SU-DHL-6 (cell line): ENCODE results near the gene NOS1AP.

Source experiments
- H2AFZ ChIP-seq: fragments of 200-600 bp; sonication (generic); 2 replicates; pipeline ENCODE4 v1.6.1; 2014; ENCODE audit warnings: low read depth, mild to moderate bottlenecking, moderate library complexity, mixed read lengths, antibody characterized with exemption, low read length; ENCODE audit not compliant: severe bottlenecking
- H3F3A ChIP-seq: fragments of 200-600 bp; shearing (Covaris generic); 2 replicates; pipeline ENCODE4 v1.6.0; 2016; ENCODE audit warnings: antibody characterized with exemption, mild to moderate bottlenecking; ENCODE audit not compliant: insufficient read depth
- H3K27ac ChIP-seq: fragments of 200-600 bp; sonication (generic); 2 replicates; pipeline ENCODE4 v1.5.1; 2016; ENCODE audit warnings: low read depth, mild to moderate bottlenecking, low read length, moderate library complexity, mixed read lengths
- H3K27me3 ChIP-seq: fragments of 200-600 bp; sonication (generic), shearing (Covaris generic); 2 replicates; pipeline ENCODE4 v1.6.0; 2014; ENCODE audit warnings: mild to moderate bottlenecking, low read length
- H3K36me3 ChIP-seq: fragments of 200-600 bp; sonication (generic); 2 replicates; pipeline ENCODE4 v1.6.1; 2014; ENCODE audit warnings: mild to moderate bottlenecking, low read length, mixed read lengths
- H3K4me2 ChIP-seq: fragments of 300-600, 200-600 bp; shearing (Covaris generic), sonication (generic); 2 replicates; pipeline ENCODE4 v1.6.0; 2014; ENCODE audit warnings: low read length, low read depth, mild to moderate bottlenecking; ENCODE audit not compliant: poor library complexity, severe bottlenecking
- H3K4me3 ChIP-seq: fragments of 200-600 bp; sonication (generic); 2 replicates; pipeline ENCODE4 v1.5.1; 2014; ENCODE audit warnings: antibody characterized with exemption, low read length, mild to moderate bottlenecking, mixed read lengths; ENCODE audit not compliant: insufficient read depth, poor library complexity, severe bottlenecking
- H3K79me2 ChIP-seq: fragments of 200-600 bp; sonication (generic); 2 replicates; pipeline ENCODE4 v1.6.1; 2014; ENCODE audit warnings: mild to moderate bottlenecking, low read length, moderate library complexity; ENCODE audit not compliant: insufficient read depth
- H3K9ac ChIP-seq: fragments of 200-600 bp; sonication (generic); 2 replicates; pipeline ENCODE4 v1.7.0; 2014; ENCODE audit warnings: mild to moderate bottlenecking, low read length
- H3K9me2 ChIP-seq: fragments of 200-600 bp; sonication (generic); replicated peaks from 2 replicates; pipeline ENCODE4 v1.6.1; 2014; ENCODE audit warnings: low read length; ENCODE audit not compliant: insufficient read depth
- H3K9me3 ChIP-seq: fragments of 200-600 bp; sonication (generic); 2 replicates; pipeline ENCODE4 v1.6.1; 2014; ENCODE audit warnings: low read length, mixed read lengths; ENCODE audit not compliant: insufficient read depth
- H4K20me1 ChIP-seq: fragments of 200-600 bp; sonication (generic); 2 replicates; pipeline ENCODE4 v1.6.1; 2014; ENCODE audit warnings: low read depth, mild to moderate bottlenecking, antibody characterized with exemption, low read length, moderate library complexity, mixed read lengths
- EZH2phosphoT487 ChIP-seq: fragments of 200-600 bp; sonication (generic), shearing (Covaris generic); conservative IDR thresholded peaks from 2 replicates; pipeline ENCODE4 v1.6.1; 2018; ENCODE audit warnings: mild to moderate bottlenecking, antibody characterized with exemption, low read length, moderate library complexity, mixed read lengths
- TF ChIP-seq, protein P1 (sequence below): fragments of 200-600 bp; sonication (generic); IDR thresholded peaks from one replicate; pipeline ENCODE4 v1.5.1; 2017; ENCODE audit warnings: antibody characterized with exemption, mild to moderate bottlenecking, low read length, moderate library complexity; ENCODE audit not compliant: insufficient read depth, poor library complexity, severe bottlenecking

NOS1AP gene

DNA sequence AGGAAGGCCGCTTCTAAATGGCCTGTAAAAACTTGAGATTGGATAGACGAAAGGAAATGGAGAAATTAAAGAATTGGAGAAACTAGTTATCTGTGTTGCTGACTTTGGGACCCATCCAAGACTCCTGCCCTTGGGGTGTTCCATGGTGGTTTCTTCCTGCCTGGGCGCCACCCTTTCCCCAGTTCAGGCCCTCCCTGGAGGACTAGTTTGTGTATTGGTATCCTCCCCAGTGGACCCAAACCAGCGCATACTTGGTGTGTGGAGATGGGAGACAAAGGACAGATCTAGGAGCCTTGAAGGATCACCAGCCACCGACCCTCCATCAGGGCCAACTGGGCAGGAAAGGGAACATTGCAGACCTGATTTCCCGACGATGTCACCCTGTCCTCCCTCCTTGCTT lies 300.1 kb downstream of the NOS1AP start:
- H3K9ac ChIP-seq: no peak overlapping the region
- no peaks in the 10 kb centered on the region for H3K36me3 ChIP-seq
- no peaks in the 10 kb centered on the region for H3F3A ChIP-seq
- H3K27ac ChIP-seq: no peak overlapping the region
- no peak overlapping the region for H3K4me2 ChIP-seq
- H3K79me2 ChIP-seq: no peaks in the 10 kb centered on the region
- H4K20me1 ChIP-seq: no peaks in the 10 kb centered on the region
- no peaks in the 10 kb centered on the region for H3K27me3 ChIP-seq
- no peak overlapping the region for H2AFZ ChIP-seq
- no peak overlapping the region for H3K4me3 ChIP-seq
- H3K9me2 ChIP-seq: no peaks in the 10 kb centered on the region
- no peaks in the 10 kb centered on the region for H3K9me3 ChIP-seq
- no peak for TF ChIP-seq EZH2phosphoT487
- TF ChIP-seq, protein P1, sequence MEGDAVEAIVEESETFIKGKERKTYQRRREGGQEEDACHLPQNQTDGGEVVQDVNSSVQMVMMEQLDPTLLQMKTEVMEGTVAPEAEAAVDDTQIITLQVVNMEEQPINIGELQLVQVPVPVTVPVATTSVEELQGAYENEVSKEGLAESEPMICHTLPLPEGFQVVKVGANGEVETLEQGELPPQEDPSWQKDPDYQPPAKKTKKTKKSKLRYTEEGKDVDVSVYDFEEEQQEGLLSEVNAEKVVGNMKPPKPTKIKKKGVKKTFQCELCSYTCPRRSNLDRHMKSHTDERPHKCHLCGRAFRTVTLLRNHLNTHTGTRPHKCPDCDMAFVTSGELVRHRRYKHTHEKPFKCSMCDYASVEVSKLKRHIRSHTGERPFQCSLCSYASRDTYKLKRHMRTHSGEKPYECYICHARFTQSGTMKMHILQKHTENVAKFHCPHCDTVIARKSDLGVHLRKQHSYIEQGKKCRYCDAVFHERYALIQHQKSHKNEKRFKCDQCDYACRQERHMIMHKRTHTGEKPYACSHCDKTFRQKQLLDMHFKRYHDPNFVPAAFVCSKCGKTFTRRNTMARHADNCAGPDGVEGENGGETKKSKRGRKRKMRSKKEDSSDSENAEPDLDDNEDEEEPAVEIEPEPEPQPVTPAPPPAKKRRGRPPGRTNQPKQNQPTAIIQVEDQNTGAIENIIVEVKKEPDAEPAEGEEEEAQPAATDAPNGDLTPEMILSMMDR: no peak

DNA sequence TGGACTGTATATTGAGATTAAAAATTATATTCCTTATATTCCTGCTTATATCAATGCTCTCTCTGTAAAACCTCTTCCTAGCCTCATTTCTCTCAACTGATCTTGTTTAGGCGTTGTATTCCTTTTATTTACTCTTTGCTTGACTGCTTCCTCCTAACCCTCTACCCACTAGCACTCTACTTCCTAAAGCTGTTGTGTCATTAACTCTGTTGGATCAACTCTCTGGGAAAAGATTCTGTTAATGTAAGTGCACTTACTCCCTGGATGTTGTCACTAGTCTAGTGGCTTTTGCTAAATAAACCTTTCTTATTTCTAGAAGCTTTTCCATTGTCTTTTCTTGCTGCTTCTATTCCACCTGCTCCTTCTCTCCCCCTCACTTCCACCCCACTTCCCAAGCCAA lies 300.7 kb downstream of the NOS1AP start:
- Histone ChIP-seq H4K20me1 (no peaks in the 10 kb centered on the region), H3K36me3 (no peaks in the 10 kb centered on the region), H3K4me3 (no peak overlapping the region), H3K9me3 (no peaks in the 10 kb centered on the region), H3K79me2 (no peaks in the 10 kb centered on the region), H3K9ac (no peak overlapping the region), H3K27me3 (no peaks in the 10 kb centered on the region), H2AFZ (no peak overlapping the region), H3F3A (no peaks in the 10 kb centered on the region), H3K9me2 (no peaks in the 10 kb centered on the region), H3K27ac (no peak overlapping the region), H3K4me2 (no peak overlapping the region)
- TF ChIP-seq EZH2phosphoT487: no peak
- TF ChIP-seq, protein P1: no peak

DNA sequence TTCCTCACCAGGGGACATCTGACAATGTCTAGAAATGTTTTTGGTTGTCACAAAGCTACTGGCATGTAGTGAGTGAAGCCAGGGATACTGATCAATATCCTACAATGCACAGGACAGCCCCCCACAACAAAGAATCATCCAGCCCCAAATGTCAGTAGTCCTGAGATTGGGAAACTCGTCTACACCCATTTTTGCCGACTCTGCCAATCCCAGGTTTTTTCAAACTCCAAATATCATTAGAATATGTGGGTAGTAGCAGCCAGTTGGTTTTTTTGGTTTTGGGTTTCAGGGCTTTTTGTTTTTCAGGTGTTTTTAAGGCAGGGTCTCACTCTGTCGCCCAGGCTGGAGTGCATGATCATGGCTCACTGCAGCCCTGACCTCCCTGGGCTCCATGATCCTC lies 301.2 kb downstream of the NOS1AP start:
- H3K9me2 ChIP-seq: no peaks in the 10 kb centered on the region
- no peaks in the 10 kb centered on the region for H3K9me3 ChIP-seq
- H3K4me3 ChIP-seq: no peak overlapping the region
- H3K27ac ChIP-seq: no peak overlapping the region
- TF ChIP-seq, protein P1: no peak
- no peak for TF ChIP-seq EZH2phosphoT487
- H3K4me2 ChIP-seq: no peak overlapping the region
- H3K36me3 ChIP-seq: no peaks in the 10 kb centered on the region
- H3K9ac ChIP-seq: no peak overlapping the region
- no peak overlapping the region for H2AFZ ChIP-seq
- no peaks in the 10 kb centered on the region for H3K27me3 ChIP-seq
- H3K79me2 ChIP-seq: no peaks in the 10 kb centered on the region
- no peaks in the 10 kb centered on the region for H4K20me1 ChIP-seq
- H3F3A ChIP-seq: no peaks in the 10 kb centered on the region

DNA sequence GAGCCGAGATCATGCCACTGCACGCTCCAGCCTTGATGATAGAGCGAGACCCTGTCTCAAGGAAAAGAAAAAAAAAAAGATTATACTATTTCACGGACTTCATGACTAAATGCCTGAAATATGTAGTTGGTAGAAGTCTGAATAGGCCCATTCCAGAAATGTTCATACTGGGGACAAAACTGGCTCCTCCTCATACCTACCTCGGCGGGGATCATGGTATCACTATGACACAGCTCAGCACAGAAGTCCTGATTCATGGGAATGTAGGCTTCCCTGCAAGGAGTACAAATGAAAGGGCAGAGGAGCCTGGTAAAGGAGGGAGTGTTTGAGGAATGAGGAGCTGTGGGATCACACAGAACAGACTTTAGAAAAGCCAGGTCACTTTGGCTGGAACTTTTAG lies 302.1 kb downstream of the NOS1AP start:
- no peaks in the 10 kb centered on the region for H3K9me3 ChIP-seq
- H3K4me3 ChIP-seq: no peak overlapping the region
- H3K36me3 ChIP-seq: no peaks in the 10 kb centered on the region
- no peak overlapping the region for H3K27ac ChIP-seq
- H3K27me3 ChIP-seq: no peaks in the 10 kb centered on the region
- H3K9ac ChIP-seq: no peak overlapping the region
- no peaks in the 10 kb centered on the region for H3K9me2 ChIP-seq
- no peaks in the 10 kb centered on the region for H3F3A ChIP-seq
- H3K4me2 ChIP-seq: no peak overlapping the region
- TF ChIP-seq EZH2phosphoT487: no peak
- TF ChIP-seq, protein P1: no peak
- H2AFZ ChIP-seq: no peak overlapping the region
- no peaks in the 10 kb centered on the region for H4K20me1 ChIP-seq
- no peaks in the 10 kb centered on the region for H3K79me2 ChIP-seq
